Suprapubic skin (tissue), 3 donors: Measurements from ENCODE around the gene PIGH.

Experiments
- EP300 ChIP-seq: sonication (generic); formaldehyde crosslinking; IDR thresholded peaks from one replicate; pipeline ENCODE4 v1.6.1; 2017; ENCODE audit warnings: antibody characterized with exemption
- POLR2A ChIP-seq, 2 donors: fragments of 450-650 bp; IDR thresholded peaks; one replicate each; pipeline ENCODE4 v1.6.1; 2017; ENCODE audit warnings: antibody characterized with exemption in 2 of 2, mild to moderate bottlenecking in 2 of 2, moderate library complexity in 2 of 2
- TF ChIP-seq, protein P1 (sequence below), 2 donors: fragments of 200-600 bp in 1 of 2; fragments of 450-650 bp in 1 of 2; sonication (generic) in 1 of 2; IDR thresholded peaks; one replicate each; pipeline ENCODE4 v1.5.1; 2016 to 2019; ENCODE audit warnings: antibody characterized with exemption in 2 of 2, mild to moderate bottlenecking in 1 of 2, moderate library complexity in 1 of 2

- TF ChIP-seq EP300 (no peak), POLR2A (IDR thresholded peaks at IDR 0.05) (no peak)
- TF ChIP-seq, protein P1, sequence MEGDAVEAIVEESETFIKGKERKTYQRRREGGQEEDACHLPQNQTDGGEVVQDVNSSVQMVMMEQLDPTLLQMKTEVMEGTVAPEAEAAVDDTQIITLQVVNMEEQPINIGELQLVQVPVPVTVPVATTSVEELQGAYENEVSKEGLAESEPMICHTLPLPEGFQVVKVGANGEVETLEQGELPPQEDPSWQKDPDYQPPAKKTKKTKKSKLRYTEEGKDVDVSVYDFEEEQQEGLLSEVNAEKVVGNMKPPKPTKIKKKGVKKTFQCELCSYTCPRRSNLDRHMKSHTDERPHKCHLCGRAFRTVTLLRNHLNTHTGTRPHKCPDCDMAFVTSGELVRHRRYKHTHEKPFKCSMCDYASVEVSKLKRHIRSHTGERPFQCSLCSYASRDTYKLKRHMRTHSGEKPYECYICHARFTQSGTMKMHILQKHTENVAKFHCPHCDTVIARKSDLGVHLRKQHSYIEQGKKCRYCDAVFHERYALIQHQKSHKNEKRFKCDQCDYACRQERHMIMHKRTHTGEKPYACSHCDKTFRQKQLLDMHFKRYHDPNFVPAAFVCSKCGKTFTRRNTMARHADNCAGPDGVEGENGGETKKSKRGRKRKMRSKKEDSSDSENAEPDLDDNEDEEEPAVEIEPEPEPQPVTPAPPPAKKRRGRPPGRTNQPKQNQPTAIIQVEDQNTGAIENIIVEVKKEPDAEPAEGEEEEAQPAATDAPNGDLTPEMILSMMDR (IDR thresholded peaks at IDR 0.05) = no peak
Measured at GRCh38 chr14:67636361-67636919, 36.4 kb upstream of the PIGH start.
